ENCODE results near the gene MED26. TPM values are rescaled to one million over a fixed set of nuclear protein-coding genes. Genes with fewer than 3 reads are reported as not detected.

Gene MED26
- total RNA-seq, 2 donors from 2014 or later = 5.0 to 5.6 TPM

DNA sequence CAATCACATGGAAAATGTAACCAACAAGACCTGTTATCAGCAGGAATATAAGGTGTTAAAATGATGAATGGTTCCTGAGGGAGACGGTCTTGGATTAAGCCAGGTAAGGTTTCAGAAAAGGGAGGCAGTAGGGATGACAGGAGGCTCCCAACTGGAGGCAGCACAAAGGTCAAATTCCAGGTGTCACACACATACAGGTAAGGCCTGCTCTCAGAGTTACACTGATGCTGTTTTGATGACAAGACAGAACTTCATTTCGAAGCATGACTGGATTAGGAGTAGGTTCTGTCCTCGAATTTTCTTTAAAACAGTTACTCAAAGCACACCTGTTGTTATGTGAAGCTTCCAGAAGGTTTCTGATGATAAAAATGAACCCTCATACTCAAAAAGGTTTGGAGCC lies 7.4 kb downstream of the MED26 start:
- intact Hi-C loops (cut with DNase I) = no loop called here
- DNase-seq (no peak), ATAC-seq (no peak)

DNA sequence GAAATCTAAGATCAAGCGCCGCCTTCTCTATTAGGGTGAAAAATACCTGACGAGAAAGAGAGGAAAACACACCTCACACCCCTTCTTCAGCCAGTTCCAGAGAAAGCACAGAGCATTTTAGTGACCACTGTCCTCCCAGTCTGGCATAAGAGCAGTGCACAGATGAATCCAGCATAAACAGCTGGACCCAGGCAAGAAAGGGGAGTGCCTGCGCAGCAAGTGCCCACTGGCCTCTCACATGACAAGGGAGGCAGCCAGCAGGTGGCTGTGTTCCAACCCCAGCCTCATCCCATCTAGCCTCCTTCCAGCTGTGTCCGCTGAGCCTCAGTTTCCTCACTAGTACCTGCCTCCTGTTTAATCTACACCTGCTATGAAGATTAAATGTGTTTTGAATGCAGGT lies 8.0 kb downstream of the MED26 start:
- intact Hi-C loops (cut with DNase I) = no loop called here
- no peak for DNase-seq
- peak in 1 of 2 donors; percentile 46 for ATAC-seq

DNA sequence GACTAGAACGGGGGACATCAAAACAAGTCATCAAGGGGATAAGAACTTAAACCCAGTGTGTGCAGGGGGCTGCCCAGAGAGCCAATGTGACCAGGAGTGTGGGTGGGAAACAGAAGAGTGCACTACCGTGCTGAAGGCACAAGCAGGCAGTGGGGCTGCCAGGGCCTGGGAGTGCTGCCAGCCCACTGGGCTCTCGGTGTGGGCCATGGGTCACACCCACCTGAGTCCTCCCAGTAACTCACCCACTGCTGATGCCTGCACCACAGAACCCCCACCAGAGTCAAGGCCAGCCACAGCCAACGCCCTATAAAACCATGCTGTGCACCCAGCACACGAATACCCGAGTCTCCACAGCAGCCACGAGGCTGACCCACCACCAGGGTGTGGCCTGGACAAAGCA lies 8.5 kb downstream of the MED26 start:
- DNase-seq = no peak
- ATAC-seq = peak; percentile 48 to 72
- intact Hi-C loops (cut with DNase I) = no loop called here

DNA sequence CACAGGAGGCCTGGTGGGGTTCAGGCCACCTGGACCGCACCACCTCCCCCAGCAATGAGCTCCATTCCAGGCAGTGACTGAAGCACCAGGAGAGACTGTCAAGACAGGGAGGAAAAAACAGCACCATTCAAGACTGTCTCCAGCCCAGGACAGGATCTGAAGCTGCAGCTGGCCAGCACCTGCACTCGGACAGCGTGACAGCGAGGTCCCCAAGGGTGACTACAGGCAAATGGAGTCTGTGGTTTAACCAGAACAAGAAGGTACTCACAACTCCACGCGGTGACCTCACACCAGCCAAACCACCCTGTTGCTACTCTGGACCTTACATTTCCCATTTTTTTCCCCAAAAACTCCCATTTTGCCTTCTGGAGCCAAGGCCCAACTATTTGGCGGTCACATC lies 9.8 kb downstream of the MED26 start:
- ATAC-seq (no peak), DNase-seq (no peak)
- intact Hi-C loops (cut with DNase I) = no loop called here

DNA sequence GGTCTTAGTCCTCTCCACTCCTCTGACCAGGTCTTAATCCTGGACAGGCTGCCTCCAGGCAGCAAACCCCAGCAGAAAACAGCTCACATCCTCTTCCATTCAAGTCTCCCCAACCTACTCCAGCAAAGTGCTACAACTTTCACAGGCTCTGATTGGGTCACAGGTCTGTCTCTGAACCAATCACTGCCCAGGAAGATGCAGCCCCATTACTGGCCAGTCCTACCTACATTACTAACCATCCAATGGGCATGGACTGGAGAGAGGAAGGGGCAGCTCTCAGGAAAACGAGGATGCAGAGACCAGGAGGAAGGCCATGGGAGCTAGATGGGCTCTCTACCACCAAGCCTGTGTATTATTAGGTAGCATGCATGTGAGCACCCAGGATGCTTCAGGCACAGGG lies 12.2 kb downstream of the MED26 start:
- ATAC-seq (no peak), DNase-seq (no peak)
- intact Hi-C loops (cut with DNase I) = no loop called here

DNA sequence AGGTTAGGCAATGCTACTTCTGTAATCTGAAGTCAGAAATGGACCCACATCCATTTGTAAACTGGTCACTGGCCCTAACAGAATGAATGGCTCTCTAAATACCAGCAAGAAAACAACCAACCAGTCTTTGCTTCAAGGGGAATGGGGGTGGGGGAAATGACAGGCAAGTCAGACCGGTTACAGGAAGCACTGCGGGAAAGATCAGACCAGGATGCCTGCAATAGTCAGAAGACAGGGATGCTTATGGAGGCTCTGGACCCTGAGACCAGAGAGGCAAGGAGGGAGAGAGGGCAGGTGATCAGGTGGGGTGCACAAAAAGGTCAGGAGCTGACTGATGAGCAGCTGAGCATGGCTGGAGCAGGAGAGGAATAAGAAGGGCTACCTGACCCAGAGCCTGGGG lies 13.1 kb downstream of the MED26 start:
- DNase-seq (no peak), ATAC-seq (no peak)
- intact Hi-C loops (cut with DNase I) = no loop called here

DNA sequence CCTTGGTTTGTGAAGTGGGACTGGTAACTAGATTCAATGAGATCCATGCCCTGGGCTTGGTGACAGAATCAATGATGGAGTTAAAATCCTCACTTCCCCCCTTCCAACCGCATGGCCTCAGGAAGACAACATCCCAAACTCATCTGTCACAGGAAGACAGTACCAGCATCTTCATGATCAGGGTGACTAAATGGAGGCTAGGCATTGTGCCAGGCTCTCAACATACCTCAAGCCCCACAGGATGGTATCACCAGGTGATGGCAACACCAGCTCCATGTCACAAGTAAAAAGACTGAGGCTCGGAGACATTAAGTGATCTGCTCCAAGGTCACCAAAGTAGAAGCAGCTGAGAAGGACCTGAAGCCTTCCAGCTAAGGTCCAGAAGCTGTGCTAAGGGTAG lies 14.2 kb downstream of the MED26 start:
- intact Hi-C loops (cut with DNase I) = no loop called here
- ATAC-seq = no peak
- DNase-seq = no peak

DNA sequence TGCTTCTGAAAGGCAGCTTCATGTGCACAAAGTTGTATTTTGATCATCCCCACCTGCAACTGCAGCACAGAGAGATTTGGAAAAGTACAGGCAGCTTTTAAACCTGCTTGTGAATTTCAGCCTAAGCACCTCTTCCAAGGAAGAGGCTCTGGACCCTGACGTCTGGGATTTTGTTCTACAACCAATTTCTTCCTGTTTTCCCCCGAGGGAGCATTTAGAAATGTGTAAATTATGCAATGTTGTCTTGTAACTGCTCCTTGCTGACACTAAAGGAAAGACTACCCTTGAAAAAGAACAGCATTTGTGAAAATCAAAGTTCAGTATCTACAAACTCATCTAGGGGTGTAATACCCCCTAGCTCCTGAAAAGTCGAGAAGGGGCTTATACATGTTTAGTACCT lies 15.4 kb downstream of the MED26 start:
- ATAC-seq (no peak), DNase-seq (no peak)
- intact Hi-C loops (cut with DNase I) = no loop called here

DNA sequence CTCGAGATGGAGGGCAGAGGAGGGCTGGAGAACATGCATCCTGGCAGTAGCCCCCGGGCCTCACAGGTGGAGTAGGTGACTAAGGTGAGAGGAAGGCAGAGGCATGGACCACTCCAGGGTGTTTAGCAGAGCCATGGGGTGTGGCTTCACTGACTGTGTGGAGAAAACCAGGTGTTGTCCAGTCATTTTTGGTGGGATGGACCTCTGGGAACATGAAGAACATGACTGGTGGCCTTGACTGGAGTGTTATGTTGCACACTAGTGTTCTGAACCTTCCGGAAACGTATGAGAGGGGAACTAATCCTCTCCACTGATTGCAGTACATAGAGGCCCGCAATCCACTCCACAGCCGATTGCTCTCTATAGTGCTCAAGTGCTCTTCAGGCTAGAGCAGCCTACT lies 16.9 kb downstream of the MED26 start:
- ATAC-seq (no peak), DNase-seq (no peak)
- intact Hi-C loops (cut with DNase I) = no loop called here

DNA sequence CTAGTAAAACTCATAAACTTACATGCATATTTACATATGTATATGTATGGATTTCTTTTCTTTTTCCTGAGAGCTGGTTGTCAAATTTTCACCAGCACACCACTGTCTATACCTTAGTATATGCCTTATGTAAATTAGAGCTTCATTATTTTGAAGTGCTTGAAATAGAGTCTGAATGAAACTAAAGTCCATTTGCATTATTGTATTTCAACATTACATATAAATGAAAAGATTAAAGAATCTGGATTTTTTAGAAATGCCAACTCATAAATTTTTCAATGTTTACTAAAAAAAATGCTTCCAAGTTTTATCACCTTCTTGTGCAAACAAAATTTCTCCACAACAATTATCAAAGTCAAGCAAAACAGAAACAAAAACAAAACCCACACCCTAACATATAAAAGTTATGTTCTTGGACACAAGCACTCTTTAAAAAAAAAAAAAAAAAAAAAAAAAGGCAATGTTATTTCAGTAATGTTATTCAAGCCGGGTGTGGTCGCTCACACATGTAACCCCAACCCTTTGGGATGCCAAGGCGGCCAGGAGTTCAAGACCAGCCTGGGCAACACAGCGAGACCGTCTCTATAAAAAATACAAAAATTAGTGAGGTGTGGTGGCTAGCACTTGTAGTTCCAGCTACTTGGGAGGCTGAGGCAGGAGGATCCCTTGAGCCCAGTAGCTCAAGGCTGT lies 18.3 kb downstream of the MED26 start:
- intact Hi-C loops (cut with DNase I) = no loop called here
- no peak for ATAC-seq
- DNase-seq = no peak

DNA sequence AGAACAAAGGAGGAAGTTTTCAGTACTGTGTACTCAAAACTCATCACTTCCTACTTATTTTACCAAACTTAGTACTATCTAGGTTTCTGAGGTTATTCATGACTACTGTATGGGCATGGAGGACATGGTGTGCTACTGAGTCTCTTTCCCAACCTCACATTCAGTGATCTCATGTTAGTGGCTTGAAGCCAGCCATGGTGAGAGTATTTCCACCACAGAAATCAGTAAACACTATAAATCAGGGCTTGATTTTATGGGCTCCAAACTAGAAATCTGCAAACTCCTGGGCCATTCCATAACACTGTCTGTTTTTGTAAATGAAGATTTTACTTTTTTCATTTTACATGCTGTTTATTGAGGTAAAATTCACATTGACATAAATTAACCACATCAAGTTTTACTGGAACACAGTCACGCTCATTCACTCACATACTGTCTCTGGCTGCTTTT lies 19.7 kb downstream of the MED26 start:
- intact Hi-C loops (cut with DNase I) = no loop called here
- DNase-seq (no peak), ATAC-seq (peak; percentile 62 to 82)

DNA sequence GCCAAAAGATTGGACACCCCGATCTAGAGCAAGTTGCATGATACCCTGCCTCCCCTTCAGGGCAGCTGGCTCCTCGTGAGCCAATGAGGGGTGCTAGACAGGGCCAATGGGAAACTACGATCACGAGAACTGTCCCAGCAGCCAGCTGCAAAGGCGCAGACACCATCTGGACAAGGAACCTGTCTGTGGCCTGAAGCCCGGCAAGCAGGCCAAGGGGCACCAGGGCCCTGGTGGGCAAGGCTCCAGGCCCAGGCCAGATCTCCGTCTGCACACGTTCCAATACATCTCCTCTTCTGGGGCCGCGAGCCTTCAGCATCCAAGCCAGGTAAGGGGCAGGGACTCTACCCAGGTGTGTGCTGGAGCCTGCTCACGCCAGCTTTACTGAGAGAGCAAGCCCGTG lies 20.2 kb downstream of the MED26 start:
- peak in 1 of 2 donors; percentile 28 for ATAC-seq
- intact Hi-C loops (cut with DNase I) = no loop called here
- no peak for DNase-seq

DNA sequence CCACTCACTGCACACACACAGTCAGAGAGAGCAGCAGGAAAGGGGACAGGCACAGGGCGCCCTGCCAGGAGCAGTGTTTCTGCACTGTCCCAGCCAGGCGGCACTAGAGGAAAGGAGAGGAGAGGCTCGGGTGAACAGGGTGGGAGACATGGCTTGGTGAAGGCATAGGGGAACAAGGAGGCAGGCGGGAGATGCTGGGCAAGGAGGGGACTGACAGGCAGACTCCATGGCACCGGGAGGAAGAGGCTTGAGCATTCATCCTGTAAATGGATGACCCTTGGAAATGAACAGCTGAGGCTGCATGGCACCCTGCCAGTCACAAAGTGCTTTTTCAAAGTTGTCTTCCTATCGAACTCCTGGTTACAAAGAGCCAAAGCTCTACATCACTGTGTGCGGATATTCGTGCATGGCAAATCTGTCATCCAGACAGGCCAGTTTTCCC lies 22.4 kb downstream of the MED26 start:
- intact Hi-C loops (cut with DNase I) = no loop called here
- DNase-seq = no peak
- peak; percentile 43 to 60 for ATAC-seq

DNA sequence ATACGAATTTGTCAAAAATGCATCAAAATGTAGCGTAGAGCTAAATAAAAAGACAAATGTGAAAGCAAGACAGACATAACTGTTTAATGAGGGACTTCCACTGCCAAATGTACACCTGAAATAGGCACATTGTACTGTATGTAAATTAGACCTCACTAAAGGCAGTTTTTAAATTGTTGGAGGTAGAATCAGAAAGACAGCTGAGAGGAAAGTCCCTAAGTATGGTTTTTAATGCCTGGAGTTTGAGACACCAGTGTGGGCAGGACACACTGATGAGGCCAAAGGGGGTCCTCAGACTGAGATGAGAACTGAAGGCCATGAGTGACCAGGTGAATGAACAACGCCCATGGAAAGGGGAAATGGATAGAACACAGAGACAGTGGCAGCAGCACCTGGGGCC lies 22.9 kb downstream of the MED26 start:
- DNase-seq (no peak), ATAC-seq (no peak)
- intact Hi-C loops (cut with DNase I) = no loop called here

DNA sequence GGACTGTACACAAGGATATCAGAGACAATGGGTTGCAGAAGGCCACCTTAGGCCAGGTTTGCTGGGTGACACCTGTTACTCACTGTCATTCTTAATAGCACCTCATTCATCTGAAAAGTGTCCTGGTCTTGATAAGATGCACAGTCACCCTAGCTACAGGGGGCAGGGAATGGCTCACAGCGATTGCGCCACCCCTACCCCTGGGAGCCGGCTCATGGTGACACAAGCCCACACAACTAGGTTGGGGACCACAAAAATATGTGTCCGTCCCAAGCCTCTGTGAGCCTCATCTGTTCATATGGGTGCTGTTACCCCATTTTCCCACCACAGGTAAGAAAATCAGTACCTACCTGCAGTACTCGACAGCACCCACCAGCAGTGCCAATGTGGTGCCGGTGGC lies 23.4 kb downstream of the MED26 start:
- no peak for DNase-seq
- intact Hi-C loops (cut with DNase I) = no loop called here
- ATAC-seq = no peak

DNA sequence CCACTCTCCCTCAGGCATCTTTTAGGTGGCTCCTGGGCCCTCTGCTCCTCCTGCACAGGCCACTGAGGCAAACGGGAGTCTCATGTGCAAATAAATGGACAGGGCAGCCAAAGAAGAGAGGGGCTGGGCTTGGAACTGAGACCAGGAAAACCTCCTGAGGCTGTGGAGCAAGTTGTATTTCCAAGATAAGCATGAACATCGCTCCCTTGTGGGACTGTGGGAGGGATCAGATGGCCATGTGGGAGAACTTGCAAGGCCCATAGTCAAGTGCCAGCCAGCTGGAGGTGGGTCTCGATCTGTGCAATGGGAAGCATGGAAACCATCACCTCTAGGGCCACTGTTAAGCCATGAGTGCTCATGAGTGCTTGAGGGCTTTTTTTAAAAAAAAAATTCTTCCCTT lies 24.9 kb downstream of the MED26 start:
- no peak for DNase-seq
- intact Hi-C loops (cut with DNase I) = no loop called here
- peak in 1 of 2 donors; percentile 33 for ATAC-seq

DNA sequence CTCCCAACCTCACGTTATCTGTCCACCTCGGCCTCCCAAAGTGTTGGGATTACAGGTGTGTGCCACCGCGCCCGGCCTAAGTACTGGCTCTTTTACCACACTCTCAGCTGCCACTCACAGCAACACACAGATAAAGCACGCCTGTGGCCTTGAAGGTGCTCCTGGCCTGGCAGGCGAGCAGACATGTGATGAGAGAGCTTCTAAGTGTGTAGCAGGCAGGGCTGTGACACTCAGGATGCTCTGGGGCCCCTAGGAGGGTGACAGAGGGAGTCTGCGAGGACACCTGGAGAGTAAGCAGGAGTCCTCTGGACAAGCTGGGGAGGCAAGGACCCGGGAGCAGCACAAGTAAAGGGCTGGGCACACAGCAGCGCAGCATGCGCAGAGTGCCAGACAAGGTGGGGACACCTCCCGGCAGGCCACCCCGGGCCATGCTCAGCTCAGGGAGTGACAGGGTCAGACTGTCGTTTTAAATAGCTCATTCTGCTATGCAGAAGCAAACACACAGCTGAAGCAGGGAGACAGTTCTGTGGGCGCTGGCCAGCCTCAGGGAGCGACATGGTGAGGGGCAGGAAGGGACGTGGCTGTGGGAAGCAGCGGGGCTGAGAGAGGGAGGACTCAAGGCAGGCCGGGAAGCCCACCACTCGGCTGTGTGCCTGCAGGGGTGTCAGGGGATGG lies 26.5 kb downstream of the MED26 start:
- intact Hi-C loops (cut with DNase I) = no loop called here
- DNase-seq (no peak), ATAC-seq (peak in 1 of 2 donors; percentile 7)

DNA sequence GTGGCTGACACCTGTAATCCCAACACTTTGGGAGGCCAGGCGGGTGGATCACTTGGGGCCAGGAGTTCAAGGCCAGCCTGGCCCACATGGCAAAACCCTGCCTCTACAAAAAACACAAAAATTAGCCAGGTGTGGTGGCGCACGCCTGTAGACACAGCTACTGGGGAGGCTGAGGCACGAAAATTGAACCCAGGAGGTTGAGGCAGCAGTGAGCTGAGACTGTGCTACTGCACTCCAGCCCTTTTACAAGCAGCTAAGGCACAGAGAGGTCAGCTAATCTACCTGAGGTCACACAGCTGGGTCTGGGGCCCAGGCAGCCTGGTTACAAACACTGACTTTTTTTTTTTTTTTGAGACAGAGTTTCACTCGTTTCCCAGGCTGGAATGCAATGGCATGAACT lies 27.2 kb downstream of the MED26 start:
- intact Hi-C loops (cut with DNase I) = no loop called here
- ATAC-seq (no peak), DNase-seq (no peak)

DNA sequence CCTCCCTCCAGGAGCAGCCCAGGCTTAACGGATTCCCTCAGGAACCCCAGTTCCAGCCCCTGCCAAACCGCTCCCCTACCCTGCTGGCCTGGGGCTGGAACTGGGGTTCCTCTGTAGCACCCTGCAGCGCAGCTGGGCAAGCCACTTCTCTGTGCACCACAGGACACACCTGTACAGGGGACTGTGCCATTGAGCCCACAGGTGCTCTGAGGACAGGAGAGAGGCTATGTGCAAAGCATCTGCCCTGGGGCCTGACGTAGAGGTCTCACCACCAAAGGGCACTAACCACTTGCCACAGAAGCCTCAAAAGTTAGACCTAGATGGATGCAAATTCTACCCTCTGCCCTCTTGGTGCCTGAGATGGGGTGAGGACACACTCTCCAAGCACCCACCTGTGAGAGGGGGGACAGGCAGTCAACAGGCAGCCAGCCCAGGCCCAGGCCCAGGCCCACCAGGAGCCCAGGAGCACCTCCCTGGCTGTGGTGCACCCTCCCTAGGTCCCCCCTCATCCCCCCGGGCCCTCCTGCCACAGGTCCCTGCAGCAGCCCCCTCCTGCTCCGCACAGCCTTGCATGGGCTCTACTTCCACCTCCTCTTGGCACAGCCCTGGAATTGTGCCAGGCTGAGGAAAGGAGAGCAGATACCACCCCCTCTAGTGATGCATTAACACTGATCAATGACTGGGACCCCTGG lies 28.2 kb downstream of the MED26 start:
- DNase-seq (no peak), ATAC-seq (no peak)
- intact Hi-C loops (cut with DNase I) = no loop called here

DNA sequence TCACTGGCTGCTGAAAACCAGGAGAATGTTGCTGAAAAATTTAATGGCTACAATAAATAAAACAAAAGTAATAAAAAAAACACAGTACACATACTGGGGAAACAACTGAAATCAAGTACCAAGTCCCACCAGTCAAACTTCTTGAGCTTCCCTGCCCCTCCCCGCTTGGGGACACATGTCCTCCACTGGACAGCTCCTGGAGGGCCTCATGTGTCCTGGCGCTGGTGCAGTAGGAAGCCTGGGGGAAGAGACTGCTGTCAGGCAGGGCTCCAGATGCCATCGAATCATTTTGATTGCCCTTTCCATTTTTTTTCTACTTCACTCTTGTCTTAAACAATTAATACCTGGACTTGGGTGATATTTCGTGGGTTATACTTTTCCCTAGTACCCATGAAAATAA lies 29.2 kb downstream of the MED26 start:
- DNase-seq (no peak), ATAC-seq (no peak)
- intact Hi-C loops (cut with DNase I) = no loop called here

DNA sequence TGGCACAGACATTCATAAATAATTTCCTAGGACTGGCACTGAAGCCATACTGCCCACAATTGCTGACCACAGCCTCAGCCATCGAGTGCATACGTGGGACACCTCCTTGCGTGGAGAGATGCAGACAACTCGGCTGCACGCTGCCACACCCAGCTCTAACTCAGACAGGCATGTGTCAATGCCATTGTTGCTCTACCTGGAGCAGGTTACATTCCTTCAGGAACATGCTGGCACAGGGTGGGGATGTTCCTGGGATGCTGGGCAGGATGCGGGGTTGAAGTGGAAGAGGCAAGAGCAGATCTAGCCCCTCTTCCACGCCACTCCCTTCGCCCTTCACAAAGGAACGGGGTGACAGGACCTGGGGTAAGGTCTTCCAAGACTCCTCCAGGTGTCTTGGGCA lies 31.6 kb downstream of the MED26 start:
- ATAC-seq (no peak), DNase-seq (no peak)
- intact Hi-C loops (cut with DNase I) = no loop called here
